Smooth muscle cell (in vitro differentiated cells): ENCODE results near the gene PARVG. TPM values are rescaled to one million over a fixed set of nuclear protein-coding genes. Genes with fewer than 3 reads are reported as not detected.

Experiments used
- DNase-seq: peaks from one replicate; lab custom pipeline; 2025; ENCODE audit not compliant: unreplicated experiment; lab: John Stamatoyannopoulos, UW
- H2AFZ ChIP-seq: fragments of 200-600 bp; sonication (generic); 2 replicates; pipeline ENCODE4 v1.6.0; 2016; ENCODE audit warnings: antibody characterized with exemption, low read depth, mild to moderate bottlenecking
- H3F3A ChIP-seq: fragments of 200-600 bp; sonication (generic); 2 replicates; pipeline ENCODE4 v1.6.0; 2017; ENCODE audit warnings: antibody characterized with exemption, low read depth
- H3K27ac ChIP-seq: fragments of 200-600 bp; sonication (generic); 2 replicates; pipeline ENCODE4 v1.5.1; 2016; ENCODE audit warnings: low read depth, mild to moderate bottlenecking
- H3K27me3 ChIP-seq: fragments of 200-600 bp; sonication (generic); 2 replicates; pipeline ENCODE4 v1.6.1; 2016; ENCODE audit warnings: low read depth, mild to moderate bottlenecking
- H3K36me3 ChIP-seq: fragments of 200-600 bp; sonication (generic); 2 replicates; pipeline ENCODE4 v1.5.1; 2016; ENCODE audit warnings: low read depth
- H3K4me1 ChIP-seq: fragments of 200-600 bp; sonication (generic); 2 replicates; pipeline ENCODE4 v1.5.1; 2016; ENCODE audit warnings: low read depth
- H3K4me2 ChIP-seq: fragments of 200-600 bp; sonication (generic); 2 replicates; pipeline ENCODE4 v1.6.0; 2016; ENCODE audit warnings: mild to moderate bottlenecking
- H3K4me3 ChIP-seq: fragments of 200-600 bp; sonication (generic); 2 replicates; pipeline ENCODE4 v1.5.1; 2016; ENCODE audit warnings: mild to moderate bottlenecking
- H3K79me2 ChIP-seq: fragments of 200-600 bp; sonication (generic); 2 replicates; pipeline ENCODE4 v1.6.0; 2016; ENCODE audit warnings: low read depth, mild to moderate bottlenecking
- H3K9ac ChIP-seq: fragments of 200-600 bp; sonication (generic); 2 replicates; pipeline ENCODE4 v1.6.0; 2016; ENCODE audit warnings: low read depth
- H3K9me3 ChIP-seq: fragments of 200-600 bp; sonication (generic); replicated peaks from 2 replicates; pipeline ENCODE4 v1.5.1; 2016; ENCODE audit warnings: low read depth
- H4K20me1 ChIP-seq: fragments of 200-600 bp; sonication (generic); 2 replicates; pipeline ENCODE4 v1.6.0; 2016; ENCODE audit warnings: low read depth
- CTCF ChIP-seq: fragments of 200-600 bp; sonication (generic); IDR thresholded peaks from 2 replicates; pipeline ENCODE4 v1.5.1; 2017; ENCODE audit warnings: borderline replicate concordance, mild to moderate bottlenecking, antibody characterized with exemption; ENCODE audit not compliant: insufficient read depth, poor library complexity, severe bottlenecking
- WGBS: methylation state at CpG from one replicate; pipeline ENCODE4 v1.1.7; 2016; ENCODE audit warnings: low lambda C conversion rate; 5-methylcytosine and 5-hydroxymethylcytosine counted together
- polyA plus RNA-seq: library from polyadenylated mRNA; unstranded; fragments of >200 nt; fragmentation: Nextera tagmentation; extraction: Ambion mirVana; gene quantifications from 2 replicates; pipeline ENCODE4 v1.2.1, GENCODE V29; 2016
- total RNA-seq: library from RNA; depleted of rRNA; stranded (reverse); fragments of >200 nt; gene quantifications from 2 replicates; pipeline ENCODE4 v1.2.3, GENCODE V29; 2014

PARVG gene
- total and polyA plus RNA-seq, 2 experiments from 2014 or later, result 0.90 TPM; not detected in 1

GRCh38 chr22:44172370-44173108, 8.2 kb upstream of the PARVG start:
- Histone ChIP-seq H3K9ac (no peak overlapping the region), H3K79me2 (no peaks in the 10 kb centered on the region), H3K27me3 (no peaks in the 10 kb centered on the region), H3K4me1 (no peaks in the 10 kb centered on the region), H2AFZ (no peak overlapping the region), H3F3A (no peaks in the 10 kb centered on the region), H3K27ac (no peak overlapping the region), H3K36me3 (no peaks in the 10 kb centered on the region), H3K4me3 (no peak overlapping the region), H4K20me1 (no peaks in the 10 kb centered on the region), H3K4me2 (no peak overlapping the region), H3K9me3 (no peaks in the 10 kb centered on the region)
- DNase-seq, result no peak
- no peak for TF ChIP-seq CTCF
- 76% methylated on average over 22 of the region's 22 CpGs for WGBS

- no peak overlapping the region for H3K9ac ChIP-seq
- no peak for TF ChIP-seq CTCF
- H3K9me3 ChIP-seq, result no peaks in the 10 kb centered on the region
- no peaks in the 10 kb centered on the region for H4K20me1 ChIP-seq
- no peaks in the 10 kb centered on the region for H3K4me1 ChIP-seq
- no peak for DNase-seq
- H3K79me2 ChIP-seq, result no peaks in the 10 kb centered on the region
- H3F3A ChIP-seq, result no peaks in the 10 kb centered on the region
- 88% methylated on average over 10 of the region's 10 CpGs for WGBS
- H3K27ac ChIP-seq, result no peak overlapping the region
- no peak overlapping the region for H2AFZ ChIP-seq
- no peak overlapping the region for H3K4me3 ChIP-seq
- no peaks in the 10 kb centered on the region for H3K36me3 ChIP-seq
- H3K27me3 ChIP-seq, result no peaks in the 10 kb centered on the region
- H3K4me2 ChIP-seq, result no peak overlapping the region
Measured at GRCh38 chr22:44173154-44173553, 7.6 kb upstream of the PARVG start.

- no peak overlapping the region for H3K27ac ChIP-seq
- no peak overlapping the region for H2AFZ ChIP-seq
- H3K4me2 ChIP-seq, result no peak overlapping the region
- H3K9ac ChIP-seq, result no peak overlapping the region
- 86% methylated on average over 8 of the region's 8 CpGs for WGBS
- no peaks in the 10 kb centered on the region for H3F3A ChIP-seq
- no peaks in the 10 kb centered on the region for H3K36me3 ChIP-seq
- H3K4me3 ChIP-seq, result no peak overlapping the region
- H3K27me3 ChIP-seq, result no peaks in the 10 kb centered on the region
- no peak for DNase-seq
- H3K9me3 ChIP-seq, result no peaks in the 10 kb centered on the region
- no peaks in the 10 kb centered on the region for H4K20me1 ChIP-seq
- H3K4me1 ChIP-seq, result peaks cover 10% of the 10 kb centered on the region
- no peaks in the 10 kb centered on the region for H3K79me2 ChIP-seq
- no peak for TF ChIP-seq CTCF
Measured at GRCh38 chr22:44175676-44176075, 5.0 kb upstream of the PARVG start.
